ENCODE measurements around the gene CHD2. TPM values are rescaled to one million over a fixed set of nuclear protein-coding genes. Genes with fewer than 3 reads are reported as not detected.
"Not testable (repeated sequence)": the region's sequence is repeated elsewhere in the genome, so short reads cannot be mapped to it uniquely, and the experiment has no call there.

The CHD2 gene
- total and polyA plus RNA-seq, 4 donors = 13.9 to 90.2 (median 49.4) TPM

DNA sequence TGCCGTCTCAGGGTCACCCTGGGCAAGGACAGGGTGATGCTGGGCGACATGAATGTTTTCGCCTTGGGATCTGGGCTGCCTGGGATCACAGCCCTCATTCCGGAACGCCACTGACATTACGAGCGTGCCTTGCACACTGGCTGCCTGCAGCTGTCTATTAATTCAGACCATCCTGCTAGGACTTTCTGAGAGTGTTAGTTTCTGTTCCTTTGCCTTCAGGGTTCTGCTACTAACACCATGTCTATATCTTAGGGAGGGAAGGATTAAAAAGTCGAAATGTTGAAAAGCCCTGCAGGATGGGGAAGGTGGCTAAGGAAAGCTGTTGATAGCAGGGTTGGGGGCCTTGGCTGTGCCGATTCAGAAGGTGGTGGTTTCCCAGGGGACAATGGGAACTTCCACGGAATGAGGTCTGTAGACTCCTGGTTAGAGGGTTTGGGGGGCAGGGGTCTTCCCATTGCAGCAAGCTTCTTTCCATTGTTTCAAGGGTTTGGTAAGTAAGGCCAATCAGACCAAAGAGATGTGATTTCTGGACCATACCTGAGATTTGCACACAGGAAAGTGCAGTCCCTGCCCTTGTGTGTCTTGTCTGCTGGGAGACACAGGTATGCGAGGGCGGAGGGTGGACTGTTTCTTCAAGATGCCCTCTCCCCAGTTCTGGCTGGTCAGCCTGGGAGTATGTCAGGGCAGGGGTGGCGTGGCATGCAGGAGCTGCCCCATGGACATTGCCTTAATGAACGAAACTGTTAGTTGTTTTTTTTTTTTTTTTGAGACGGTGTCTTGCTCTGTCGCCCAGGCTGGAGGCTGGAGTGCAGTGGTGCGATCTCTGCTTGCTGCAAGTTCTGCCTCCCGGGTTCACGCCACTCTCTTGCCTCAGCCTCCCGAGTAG, 137.9 kb downstream of the CHD2 start (continued):
- TF ChIP-seq, protein P1, sequence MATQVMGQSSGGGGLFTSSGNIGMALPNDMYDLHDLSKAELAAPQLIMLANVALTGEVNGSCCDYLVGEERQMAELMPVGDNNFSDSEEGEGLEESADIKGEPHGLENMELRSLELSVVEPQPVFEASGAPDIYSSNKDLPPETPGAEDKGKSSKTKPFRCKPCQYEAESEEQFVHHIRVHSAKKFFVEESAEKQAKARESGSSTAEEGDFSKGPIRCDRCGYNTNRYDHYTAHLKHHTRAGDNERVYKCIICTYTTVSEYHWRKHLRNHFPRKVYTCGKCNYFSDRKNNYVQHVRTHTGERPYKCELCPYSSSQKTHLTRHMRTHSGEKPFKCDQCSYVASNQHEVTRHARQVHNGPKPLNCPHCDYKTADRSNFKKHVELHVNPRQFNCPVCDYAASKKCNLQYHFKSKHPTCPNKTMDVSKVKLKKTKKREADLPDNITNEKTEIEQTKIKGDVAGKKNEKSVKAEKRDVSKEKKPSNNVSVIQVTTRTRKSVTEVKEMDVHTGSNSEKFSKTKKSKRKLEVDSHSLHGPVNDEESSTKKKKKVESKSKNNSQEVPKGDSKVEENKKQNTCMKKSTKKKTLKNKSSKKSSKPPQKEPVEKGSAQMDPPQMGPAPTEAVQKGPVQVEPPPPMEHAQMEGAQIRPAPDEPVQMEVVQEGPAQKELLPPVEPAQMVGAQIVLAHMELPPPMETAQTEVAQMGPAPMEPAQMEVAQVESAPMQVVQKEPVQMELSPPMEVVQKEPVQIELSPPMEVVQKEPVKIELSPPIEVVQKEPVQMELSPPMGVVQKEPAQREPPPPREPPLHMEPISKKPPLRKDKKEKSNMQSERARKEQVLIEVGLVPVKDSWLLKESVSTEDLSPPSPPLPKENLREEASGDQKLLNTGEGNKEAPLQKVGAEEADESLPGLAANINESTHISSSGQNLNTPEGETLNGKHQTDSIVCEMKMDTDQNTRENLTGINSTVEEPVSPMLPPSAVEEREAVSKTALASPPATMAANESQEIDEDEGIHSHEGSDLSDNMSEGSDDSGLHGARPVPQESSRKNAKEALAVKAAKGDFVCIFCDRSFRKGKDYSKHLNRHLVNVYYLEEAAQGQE (IDR thresholded peaks at IDR 0.05) = no peak
- TF ChIP-seq TAF1 (conservative IDR thresholded peaks at IDR 0.05) (no peak), EGR1 (IDR thresholded peaks at IDR 0.05; ENCODE audit: low read depth in 2 of 2) (no peak)

- H3K4me1 ChIP-seq (ENCODE audit: control insufficient read depth in 4 of 4, insufficient read depth in 4 of 4, low read length in 3 of 4); DNase-seq (ENCODE audit: low spot score); H3K36me3 ChIP-seq (ENCODE audit: control insufficient read depth in 4 of 4, insufficient read depth in 3 of 4, low read depth in 1 of 4, low read length in 3 of 4); H3K9me3 ChIP-seq (ENCODE audit: control insufficient read depth in 4 of 4, low read length in 3 of 4); H3K27ac ChIP-seq (ENCODE audit: low read depth in 1 of 2, low read length in 2 of 2); H3K4me3 ChIP-seq (ENCODE audit: low read depth in 1 of 3, low read length in 3 of 3); H3K9ac ChIP-seq (ENCODE audit: low read depth in 1 of 2, low read length in 2 of 2); H3K27me3 ChIP-seq (ENCODE audit: control insufficient read depth in 4 of 4, insufficient read depth in 4 of 4, low read length in 3 of 4): not testable (repeated sequence)
- 88% methylated on average over 13 of the region's 13 CpGs for whole genome bisulfite sequencing
Measured at GRCh38 chr15:93039562-93040287, 139.6 kb downstream of the CHD2 start.

DNA sequence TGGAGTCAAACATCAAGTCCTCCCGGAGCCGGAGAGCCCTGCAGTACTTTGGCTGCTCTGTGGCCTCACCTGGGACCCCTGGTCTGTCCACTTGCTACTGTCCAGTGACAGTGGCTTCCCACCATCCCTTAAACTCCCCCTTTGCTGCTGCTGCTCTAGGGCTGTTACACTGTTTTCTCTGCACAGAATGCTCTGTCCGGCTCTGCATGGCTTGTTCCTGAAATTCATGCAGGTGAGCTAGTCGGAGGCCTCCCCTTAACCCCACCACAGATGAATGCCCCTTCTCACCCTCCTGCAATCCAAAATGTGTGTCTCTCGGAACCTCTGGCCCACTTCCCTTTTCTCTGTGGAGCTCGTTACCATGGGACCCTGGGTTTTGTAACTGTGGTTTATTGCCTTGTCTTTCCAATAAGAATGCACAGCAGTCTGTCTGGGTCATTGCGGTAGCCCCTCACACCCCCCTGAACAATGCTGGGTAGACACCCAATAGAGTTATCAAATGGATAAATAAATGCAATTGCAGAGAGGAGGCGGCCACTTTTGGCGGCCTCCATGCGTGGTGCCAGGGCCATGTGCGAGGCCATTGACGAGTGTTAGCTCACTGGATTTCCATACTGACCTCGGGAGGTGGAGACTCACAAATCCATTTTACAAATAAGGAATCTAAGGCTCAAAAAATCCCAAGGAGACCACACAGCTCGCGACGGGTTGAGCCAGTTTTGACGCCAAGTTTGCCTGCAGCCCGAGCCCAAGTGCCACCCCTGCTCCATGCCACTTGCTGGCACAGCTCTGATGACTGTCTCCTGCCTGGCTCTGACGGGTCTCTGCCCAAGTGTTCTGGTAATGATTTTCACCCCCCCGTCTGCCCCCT, 140.4 kb downstream of the CHD2 start:
- Histone ChIP-seq H3K27me3 (ENCODE audit: control insufficient read depth in 4 of 4, insufficient read depth in 4 of 4, low read length in 3 of 4) (no peaks in the 10 kb centered on the region), H3K27ac (ENCODE audit: low read depth in 1 of 2, low read length in 2 of 2) (no peak overlapping the region), H3K4me1 (ENCODE audit: control insufficient read depth in 4 of 4, insufficient read depth in 4 of 4, low read length in 3 of 4) (no peaks in the 10 kb centered on the region), H3K4me3 (ENCODE audit: low read depth in 1 of 3, low read length in 3 of 3) (no peak overlapping the region), H3K9me3 (ENCODE audit: control insufficient read depth in 4 of 4, low read length in 3 of 4) (peaks cover 0 to 3% (median 0%) of the 10 kb centered on the region in 4 donors), H3K9ac (ENCODE audit: low read depth in 1 of 2, low read length in 2 of 2) (no peak overlapping the region), H3K36me3 (ENCODE audit: control insufficient read depth in 4 of 4, insufficient read depth in 3 of 4, low read depth in 1 of 4, low read length in 3 of 4) (no peaks in the 10 kb centered on the region)
- no peak for DNase-seq (ENCODE audit: low spot score)
- 82% methylated on average over 20 of the region's 20 CpGs for WGBS
- TF ChIP-seq TAF1 (conservative IDR thresholded peaks at IDR 0.05) (no peak), ATF3 (IDR thresholded peaks at IDR 0.05) (no peak), NR2F2 (IDR thresholded peaks at IDR 0.05) (no peak), YY1 (IDR thresholded peaks at IDR 0.05) (no peak), FOXA1 (IDR thresholded peaks at IDR 0.05) (no peak), HNF4G (IDR thresholded peaks at IDR 0.05) (no peak), SP1 (IDR thresholded peaks at IDR 0.05) (no peak), HNF4A (conservative IDR thresholded peaks at IDR 0.05) (no peak), EGR1 (IDR thresholded peaks at IDR 0.05; ENCODE audit: low read depth in 2 of 2) (no peak), JUND (IDR thresholded peaks at IDR 0.05) (no peak), GABPA (IDR thresholded peaks at IDR 0.05 in 1 of 2, conservative IDR thresholded peaks at IDR 0.05 in 1 of 2) (no peak), FOXA2 (IDR thresholded peaks at IDR 0.05) (no peak), MAX (IDR thresholded peaks at IDR 0.05) (no peak), RXRA (IDR thresholded peaks at IDR 0.05) (no peak), RAD21 (IDR thresholded peaks at IDR 0.05) (no peak)
- TF ChIP-seq, protein P1 (IDR thresholded peaks at IDR 0.05) = no peak
- TF ChIP-seq, protein P2, sequence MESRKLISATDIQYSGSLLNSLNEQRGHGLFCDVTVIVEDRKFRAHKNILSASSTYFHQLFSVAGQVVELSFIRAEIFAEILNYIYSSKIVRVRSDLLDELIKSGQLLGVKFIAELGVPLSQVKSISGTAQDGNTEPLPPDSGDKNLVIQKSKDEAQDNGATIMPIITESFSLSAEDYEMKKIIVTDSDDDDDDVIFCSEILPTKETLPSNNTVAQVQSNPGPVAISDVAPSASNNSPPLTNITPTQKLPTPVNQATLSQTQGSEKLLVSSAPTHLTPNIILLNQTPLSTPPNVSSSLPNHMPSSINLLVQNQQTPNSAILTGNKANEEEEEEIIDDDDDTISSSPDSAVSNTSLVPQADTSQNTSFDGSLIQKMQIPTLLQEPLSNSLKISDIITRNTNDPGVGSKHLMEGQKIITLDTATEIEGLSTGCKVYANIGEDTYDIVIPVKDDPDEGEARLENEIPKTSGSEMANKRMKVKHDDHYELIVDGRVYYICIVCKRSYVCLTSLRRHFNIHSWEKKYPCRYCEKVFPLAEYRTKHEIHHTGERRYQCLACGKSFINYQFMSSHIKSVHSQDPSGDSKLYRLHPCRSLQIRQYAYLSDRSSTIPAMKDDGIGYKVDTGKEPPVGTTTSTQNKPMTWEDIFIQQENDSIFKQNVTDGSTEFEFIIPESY (IDR thresholded peaks at IDR 0.05) = no peak
